HG03135 (cell line): ENCODE data around the gene SLC39A1.
A peak's percentile ranks its signal among the peaks of the same experiment; 100 is the strongest.

ENCODE experiments used
- ATAC-seq: cut with Tn5 transposase; IDR thresholded peaks from one replicate; pipeline ENCODE4 v1.9.1; 2021; ENCODE audit warnings: mild to moderate bottlenecking, moderate library complexity; ENCODE audit not compliant: unreplicated experiment

The SLC39A1 gene

GRCh38 chr1:153953859-153954365 lies 9.4 kb downstream of the SLC39A1 start:
- ATAC-seq = no peak

- no peak for ATAC-seq
Observed at GRCh38 chr1:153951801-153952200, 11.5 kb downstream of the SLC39A1 start.

GRCh38 chr1:153951183-153951582 lies 12.2 kb downstream of the SLC39A1 start:
- no peak for ATAC-seq

DNA sequence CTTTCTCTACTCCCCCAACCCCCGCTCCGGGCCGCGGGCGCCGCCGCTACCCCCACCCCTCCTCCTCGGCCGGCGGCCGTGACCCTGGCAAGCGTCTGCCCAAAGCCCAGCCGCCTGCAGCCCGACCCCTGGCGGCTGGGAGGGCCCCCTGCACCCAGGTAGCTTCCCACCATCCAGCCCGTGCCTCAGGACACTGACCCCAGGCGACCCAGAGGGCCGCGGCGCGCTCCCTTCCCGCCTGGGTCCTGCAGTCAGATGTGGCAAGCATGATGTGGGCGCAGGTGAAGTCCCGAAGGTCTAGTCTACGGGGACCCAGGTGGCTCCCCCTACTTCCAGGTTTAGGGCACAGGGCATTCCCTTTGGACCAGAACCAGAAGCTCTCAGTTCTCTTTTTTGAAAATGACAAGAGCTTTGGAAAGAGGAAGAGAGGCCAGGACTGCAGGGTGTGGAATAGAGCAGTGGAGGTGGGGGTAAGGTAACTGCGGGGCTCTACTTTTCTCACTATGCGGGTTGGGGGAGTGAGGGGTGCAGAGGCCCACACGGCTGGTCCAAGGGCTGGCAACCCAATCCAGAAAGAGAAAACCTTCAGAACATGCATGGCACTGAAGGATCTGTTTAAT lies 16.6 kb downstream of the SLC39A1 start, which contains the start of gene DENND4B:
TSS of gene DENND4B (minus strand) at position 97 of the 620 bp plus-strand sequence. CDS start 2,344 bp downstream, outside the sequence.
- ATAC-seq = peak; percentile 59

DNA sequence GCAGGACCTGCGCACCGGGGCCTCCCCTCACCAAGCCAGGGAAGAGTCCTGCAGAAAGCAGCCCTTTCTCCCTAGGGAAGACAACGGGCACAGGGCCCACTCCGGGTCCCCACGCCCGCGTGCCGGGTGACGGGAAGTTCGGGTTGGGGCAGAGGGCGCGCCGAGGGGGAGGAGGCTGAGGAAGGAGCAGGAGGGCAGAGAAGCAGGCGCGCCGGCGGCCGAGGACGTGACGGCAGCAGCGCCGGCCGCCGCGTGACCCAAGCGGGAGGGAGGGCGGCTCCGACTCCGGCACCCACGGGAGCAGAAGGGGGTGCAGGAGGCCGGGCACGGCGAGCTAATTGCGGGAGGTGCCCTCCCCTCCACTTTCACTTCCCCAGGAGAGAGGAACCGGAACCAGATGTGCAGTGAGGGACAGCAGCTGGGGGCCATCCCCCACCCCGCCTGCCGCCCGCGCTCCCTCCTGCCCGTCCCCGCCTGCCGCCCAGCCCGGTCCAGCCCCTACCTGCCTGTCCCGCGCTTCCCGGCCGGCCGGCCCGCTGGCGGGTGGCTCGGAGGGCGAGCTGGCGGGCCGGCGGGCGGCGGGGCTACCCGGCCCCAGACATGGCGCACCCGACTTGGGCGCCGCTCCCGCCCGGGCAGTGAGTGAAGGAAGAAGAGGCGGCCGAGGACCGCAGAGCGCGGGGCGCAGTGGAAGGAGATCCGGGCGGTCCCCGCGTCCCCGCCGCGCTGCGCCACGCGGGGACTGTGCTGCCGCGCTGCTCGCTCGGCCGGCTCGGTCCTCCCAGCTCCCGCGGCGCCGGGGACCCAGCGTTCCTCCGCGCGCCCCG lies 17.3 kb downstream of the SLC39A1 start:
- peak; percentile 68 for ATAC-seq

DNA sequence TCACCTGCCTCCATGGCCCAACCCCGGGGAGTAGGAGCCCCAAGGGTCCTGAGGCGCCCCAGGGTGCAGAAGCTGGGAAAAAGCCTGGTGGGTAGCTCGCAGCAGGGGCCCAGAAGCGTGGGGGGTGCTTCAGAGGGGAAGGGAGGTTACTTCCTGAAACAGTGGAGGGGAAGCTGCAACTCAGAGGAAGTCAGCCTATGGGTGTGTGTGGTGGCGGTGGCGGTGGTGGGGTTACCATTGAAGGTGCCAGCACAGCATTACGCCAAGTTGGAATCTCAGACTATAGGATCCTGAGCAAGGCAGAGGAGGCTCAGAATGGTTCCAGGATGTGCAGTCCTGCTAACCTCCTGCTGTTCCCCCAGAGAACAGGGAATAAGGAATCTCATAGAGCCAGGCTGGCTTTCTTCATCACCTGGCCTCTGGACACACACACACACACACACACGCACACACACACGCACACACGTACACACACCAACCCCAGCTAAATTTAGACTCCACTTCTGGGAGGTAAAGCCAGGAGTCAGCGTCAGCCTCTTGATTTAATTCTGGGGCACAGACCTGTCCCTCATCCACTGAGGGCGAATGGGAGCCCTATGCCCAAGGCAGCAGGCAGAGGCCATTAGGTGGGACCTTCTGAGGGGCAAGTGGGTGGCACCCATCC lies 18.1 kb downstream of the SLC39A1 start:
- peak; percentile 2 for ATAC-seq

DNA sequence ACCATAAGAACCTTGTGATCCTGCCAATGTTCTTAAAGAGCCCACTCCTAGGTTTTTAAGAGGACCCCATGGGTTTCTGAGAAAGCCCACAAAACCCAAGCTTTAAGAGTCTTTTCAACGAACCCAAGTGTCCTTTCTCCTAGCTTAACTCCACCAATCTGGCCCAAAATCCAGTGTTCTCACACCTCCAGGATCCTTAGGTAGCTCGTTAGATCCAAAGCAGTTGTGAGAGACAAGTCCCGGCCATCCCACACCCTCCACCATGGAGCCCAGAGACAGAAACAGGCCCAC lies 18.6 kb downstream of the SLC39A1 start:
- ATAC-seq = no peak

GRCh38 chr1:153944005-153944826 lies 19.1 kb downstream of the SLC39A1 start:
- ATAC-seq = no peak

DNA sequence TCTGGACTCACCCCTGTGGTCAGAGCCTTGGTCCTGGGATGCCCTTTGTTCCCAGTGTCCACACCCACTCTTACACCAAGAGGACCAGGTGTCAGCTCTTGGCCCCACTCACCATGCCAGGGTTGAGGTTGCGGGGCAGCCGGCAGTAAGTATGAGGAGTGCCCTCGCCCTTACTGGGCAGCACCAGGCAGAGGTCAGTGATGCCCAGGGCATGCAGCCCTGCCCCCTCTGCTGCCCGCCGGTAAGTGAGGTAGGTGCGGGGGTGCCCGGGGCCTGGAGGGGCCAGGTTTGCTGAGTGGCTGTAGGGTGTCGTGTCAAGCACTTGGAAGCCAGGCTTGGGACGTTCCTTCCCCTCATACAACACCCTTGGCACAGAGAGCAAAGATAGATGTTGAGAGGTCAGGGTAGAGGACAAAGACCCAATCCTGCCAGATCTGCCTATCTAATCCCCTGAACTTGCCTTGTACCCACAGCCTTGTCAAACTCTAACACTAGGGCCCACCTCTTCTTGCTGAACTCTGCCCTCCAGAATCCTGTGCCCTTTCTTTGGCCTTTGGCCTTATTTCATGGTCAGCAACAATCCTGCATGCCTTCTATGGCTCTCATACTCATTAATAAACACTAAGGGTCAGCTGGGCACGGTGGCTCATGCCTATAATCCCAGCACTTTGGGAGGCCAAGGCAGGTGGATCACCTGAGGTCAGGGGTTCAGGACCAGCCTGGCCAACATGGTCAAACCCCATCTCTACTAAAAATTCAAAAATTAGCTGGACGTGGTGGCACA lies 20.4 kb downstream of the SLC39A1 start:
- no peak for ATAC-seq

- ATAC-seq = no peak
Observed at GRCh38 chr1:153941826-153942725, 21.3 kb downstream of the SLC39A1 start.

GRCh38 chr1:153940756-153941155 lies 22.6 kb downstream of the SLC39A1 start:
- ATAC-seq = no peak

DNA sequence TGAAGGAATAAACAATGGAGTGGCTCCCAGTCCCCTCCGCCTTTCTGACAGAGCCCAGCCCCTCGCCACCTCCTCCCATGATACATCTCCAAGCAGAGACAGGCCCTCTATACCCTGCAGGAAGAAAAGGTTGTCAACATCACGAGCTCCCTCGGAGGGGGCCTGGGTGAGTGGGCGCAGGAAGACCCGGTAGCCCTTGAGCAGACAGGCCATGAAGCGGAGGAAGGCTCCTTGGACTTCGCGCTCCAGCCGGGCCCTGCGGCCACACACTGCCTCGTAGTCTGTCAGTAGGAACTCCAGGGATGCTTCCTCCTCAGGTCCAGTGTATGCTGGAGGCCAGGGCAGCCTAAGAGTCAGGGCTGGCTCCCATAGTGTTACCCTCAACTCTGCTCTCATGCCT lies 23.9 kb downstream of the SLC39A1 start:
- no peak for ATAC-seq

- ATAC-seq = no peak
Observed at GRCh38 chr1:153938996-153939395, 24.3 kb downstream of the SLC39A1 start.

DNA sequence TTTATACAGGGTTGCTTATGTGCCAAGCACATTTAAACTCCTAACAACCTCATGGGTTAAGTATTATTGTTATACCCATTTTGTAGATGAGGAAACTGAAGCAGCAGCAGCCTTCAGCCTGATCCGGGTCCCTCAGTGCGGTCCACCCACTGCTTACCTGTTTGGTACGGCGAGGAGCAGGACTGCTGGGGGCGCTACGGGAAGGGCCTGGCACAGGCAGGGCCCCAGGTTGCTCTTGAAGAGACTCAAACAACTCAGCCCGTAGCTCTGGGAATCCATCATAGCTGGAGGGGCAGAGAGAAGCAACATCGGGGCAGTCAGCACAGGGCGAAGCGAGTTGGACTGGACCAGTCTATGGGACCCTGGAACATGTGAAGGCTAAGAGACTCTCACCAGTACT lies 26.0 kb downstream of the SLC39A1 start:
- no peak for ATAC-seq

DNA sequence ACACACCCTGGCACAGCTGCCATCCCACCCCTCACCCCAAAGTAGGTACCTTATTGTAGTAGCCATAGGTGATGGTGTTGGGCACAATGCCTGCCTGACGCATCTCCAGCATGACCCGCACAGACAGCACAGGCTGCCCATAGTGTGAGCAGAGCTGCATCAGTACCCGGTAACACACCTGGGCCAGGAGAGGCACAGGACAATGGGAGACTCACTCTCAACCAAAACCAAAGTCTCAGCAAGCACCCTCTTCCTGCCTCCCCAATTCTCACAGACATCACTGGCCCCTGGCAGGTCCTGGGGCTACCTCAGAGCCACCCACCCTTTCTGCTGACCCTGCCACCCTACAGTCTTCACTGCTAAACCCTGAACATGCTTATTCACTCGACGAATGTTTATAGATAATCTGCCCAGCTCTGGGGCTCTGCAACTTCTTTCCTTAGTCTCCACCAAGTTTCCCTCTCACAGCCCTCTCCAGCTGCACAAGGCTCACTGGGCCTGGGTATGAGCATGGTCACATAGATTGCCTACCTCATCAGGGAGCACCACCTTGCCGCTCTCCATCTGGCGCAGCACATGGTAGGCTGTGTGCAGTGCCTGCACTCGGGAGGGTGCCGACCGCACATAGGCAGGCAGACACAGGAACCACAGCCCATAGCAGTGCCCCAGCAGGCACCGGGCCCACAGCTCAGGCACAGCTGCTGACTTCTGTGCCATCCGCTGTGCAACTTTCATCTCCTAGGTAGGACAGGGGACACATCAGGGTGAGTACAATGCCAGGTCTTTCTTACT lies 27.1 kb downstream of the SLC39A1 start:
- ATAC-seq = no peak

- no peak for ATAC-seq
Observed at GRCh38 chr1:153934746-153935145, 28.6 kb downstream of the SLC39A1 start.

DNA sequence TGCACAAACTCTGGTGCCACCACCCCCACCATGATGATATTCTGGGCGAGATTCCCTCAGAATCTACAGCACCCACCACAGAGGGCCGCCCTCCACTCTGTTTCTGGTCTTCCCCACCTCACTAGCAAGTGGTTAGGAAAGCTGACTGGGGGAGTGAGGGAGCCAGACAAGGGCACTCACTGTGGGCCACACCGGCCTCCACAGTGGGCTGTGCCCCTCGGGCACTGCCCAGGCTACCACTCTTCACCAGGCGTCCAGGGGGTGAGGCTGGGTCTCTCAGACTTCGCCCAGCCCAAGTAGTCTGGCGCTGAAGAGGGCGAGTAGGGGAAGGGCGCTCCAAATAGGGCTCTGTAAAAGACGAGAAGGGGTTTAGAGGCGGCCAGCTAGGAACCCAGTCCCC lies 29.4 kb downstream of the SLC39A1 start:
- no peak for ATAC-seq

DNA sequence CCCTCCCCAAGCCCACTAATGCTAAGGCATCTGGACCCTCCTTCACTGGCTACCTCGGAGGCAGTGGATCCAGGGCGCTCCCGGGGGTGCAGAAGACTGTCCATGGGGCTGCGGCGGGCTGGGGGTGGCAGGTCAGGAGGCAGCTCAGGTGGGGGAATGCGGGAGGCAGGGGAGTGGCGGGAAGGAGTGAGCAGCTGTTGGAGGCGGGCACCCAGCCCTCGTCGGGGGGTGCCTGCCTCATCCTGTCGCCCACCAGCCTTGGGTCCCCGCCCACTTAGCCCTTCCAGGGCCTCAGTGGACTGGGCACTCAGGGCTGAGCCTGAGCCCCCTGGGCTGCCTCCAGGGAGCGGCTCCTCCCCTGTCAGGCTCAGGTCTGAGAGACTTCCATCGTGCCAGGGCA lies 29.9 kb downstream of the SLC39A1 start:
- no peak for ATAC-seq
